ENCODE data around the gene RGS3.

DNA sequence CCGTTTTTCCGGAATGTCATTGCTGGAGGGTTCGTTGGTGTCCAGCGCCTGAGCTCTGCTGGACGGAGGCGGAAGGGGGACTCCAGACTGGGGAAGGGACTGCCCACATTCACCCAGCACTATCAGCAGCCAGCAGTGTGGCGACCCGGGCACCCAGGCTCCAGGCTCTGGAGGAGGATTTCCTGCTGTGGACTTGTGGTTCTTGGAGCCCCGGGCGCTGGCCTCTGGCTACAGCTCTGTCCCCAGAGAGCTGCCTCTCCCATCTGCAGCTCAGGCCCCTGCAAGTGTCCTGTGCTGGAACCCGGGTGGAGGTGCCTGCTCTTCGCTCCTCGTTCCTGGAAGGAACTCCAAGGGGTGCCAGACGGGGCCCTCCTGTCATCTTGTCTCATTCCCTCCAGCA is 152.6 kb downstream of the RGS3 start:
- TF ChIP-seq CTCF (IDR thresholded peaks at IDR 0.05 in 4 of 5, conservative IDR thresholded peaks at IDR 0.05 in 1 of 5) (no peak), POLR2A (IDR thresholded peaks at IDR 0.05) (no peak)

Data from gastrocnemius medialis (tissue), 4 donors.